Stimulated activated CD8-positive, alpha-beta memory T cell treated with anti-CD3 and anti-CD28 coated beads, Interleukin-2, amount 100 ng/mL, for 1 hour (primary cell): ENCODE data around the gene QKI.

Experiments
- DNase-seq, 2 donors: peaks; one replicate each; pipeline ENCODE4 v3.0.0-alpha.2; 2020; ENCODE audit warnings: low read depth in 2 of 2

Gene QKI

DNA sequence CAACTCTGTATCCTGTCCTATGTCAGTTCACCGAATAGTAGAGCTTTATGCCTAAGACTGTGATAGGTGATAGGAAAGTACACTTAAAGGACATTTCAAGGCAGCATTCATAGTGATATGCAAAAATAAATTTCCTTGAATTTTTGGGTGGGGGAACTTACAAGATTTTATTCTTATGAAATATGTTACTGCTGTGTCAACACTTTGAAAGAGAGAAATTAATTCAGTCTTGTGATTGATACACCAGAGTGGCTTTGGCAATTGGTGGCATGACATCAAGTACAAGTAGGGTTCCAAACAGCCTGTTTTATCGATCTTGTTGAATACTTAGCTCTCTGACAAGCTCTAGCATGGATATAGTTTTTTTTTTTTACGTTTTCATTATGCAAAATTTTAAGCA is 72.3 kb downstream of the QKI start:
- DNase-seq, result no peak

DNA sequence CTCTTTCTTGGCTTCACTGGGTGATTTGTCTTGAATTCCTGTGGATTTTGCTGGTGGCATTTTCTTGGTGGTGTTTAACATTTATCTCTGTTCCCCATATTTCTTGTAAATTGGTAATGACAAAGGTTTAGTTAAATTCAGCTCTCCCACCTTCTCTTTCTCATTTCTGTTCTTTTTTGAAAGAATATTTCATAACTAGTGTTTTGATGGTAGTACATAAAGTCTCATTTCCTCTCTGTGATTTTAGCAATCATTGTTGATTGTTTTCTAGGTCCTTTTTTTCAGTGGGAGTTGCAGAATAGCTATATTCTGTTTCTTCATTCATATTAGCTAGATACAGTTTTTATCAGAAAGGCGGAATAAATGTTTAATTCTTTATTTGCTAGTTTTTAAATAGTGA is 73.1 kb downstream of the QKI start:
- DNase-seq, result no peak

DNA sequence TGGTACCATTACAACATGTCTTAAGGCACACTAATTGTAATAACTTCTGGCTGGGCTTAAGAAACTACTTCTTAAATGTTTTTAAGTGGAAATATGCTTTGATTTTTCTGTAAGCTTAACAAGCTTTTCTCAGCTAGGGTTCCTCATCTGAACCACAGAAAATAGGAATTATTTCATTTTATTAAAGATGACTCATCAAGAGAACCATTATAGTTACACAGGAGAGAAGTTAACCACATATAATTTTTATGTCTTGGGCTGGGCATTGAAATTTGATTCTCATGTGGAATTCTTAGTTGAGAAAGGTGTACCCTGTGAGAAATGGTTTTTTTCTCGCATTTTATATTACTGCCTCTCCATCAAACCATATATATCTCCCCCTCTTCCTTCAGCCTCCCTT is 75.1 kb downstream of the QKI start:
- DNase-seq, result no peak

DNA sequence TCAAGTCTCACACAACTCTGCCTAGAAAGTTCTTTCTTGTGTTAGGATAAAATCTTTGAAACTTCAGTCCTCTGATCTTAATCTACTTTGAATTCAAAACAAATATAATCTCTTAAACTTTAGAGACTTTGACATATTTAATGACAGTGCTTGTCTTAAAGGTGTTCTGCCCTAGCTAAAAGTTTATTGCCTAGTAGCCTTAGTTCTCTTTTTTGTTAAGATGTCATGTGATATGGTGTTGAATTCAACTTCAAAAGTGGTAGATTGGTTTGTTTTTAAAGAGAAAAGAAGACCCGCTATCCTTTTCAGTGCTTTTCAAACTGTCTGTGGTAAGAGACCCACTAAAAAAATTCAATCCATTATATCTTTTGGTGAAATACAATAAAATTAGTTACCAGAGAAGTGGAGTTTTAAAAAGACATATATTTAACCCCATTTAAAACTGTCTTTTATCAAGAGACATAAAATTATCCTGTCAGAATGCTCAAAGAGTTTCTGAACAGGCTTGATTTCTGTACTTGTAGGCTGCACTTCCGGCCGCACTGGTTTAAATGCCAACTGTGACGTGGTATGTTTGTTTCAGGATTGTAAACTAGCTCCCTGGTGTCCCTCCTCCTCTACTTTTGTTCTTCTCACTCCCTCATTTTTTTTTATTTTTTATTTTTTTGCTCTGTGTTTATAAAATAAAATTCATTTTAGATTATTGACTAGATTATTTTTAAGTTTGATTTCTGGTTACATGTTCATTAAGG is 76.5 kb downstream of the QKI start:
- no peak for DNase-seq

DNA sequence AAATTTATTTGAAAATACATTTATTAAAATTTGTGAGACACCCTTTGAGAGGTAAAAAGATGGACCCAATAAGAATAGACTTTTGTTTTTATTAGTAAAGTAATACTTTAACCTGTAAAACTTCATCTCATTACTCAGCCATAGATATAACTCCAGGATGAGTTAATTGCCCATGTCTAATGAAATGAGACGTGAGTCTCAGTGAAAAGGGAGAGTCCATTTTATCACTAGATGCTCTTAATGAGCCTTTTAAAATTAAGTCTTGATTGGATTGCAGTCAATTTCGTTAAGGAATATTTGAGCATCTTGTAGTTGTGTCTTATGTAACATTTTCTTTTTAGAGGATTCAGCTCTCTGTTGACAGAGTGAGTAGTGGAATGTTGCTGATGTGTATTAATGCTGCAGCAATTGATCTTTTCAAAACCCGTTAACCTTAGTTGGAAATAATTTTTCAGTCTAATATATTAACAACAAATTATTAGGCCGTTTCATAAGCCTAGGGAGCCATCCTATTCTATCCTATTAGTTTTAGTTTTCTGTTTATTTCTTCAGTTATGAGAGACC is 77.3 kb downstream of the QKI start:
- DNase-seq, result no peak

DNA sequence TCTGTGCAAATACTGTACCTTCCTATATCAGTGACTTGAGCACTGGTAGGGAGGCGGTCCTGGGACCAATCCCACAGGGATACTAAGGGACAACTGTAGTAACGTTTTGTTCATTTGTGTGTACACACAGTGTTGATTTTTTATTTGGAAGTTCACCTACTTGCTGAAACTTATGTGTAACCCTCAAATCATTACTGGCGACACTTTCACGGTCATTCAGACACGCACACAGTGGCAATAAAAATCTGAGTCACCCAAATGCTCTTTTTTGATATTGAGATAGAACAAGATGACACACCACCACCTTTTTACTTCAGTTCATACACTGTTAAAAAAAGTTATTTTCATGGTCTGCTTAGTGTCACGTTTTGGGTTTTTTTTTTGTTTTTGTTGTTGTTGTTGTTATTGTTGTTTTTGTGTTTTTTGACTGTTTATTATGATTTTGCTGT is 79.8 kb downstream of the QKI start:
- no peak for DNase-seq

DNA sequence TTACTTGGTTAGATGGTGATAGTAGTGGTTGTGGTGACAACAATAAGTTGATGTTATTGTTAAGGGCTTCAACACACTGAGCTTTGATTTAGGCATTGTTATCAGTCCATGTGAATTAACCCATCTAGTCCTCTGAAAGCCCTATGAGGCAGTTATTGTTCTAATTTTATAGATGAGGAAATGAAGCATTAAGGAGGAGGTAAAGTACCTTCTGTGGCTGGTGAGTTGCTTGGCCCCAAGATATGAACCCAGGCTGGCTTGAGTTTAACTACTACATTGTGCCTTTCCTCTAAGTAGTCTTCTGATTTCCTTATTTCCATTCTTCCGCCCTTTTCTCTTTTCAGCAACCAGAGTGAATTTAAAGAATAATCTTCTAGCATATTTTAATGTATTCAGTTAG is 81.7 kb downstream of the QKI start:
- no peak for DNase-seq

DNA sequence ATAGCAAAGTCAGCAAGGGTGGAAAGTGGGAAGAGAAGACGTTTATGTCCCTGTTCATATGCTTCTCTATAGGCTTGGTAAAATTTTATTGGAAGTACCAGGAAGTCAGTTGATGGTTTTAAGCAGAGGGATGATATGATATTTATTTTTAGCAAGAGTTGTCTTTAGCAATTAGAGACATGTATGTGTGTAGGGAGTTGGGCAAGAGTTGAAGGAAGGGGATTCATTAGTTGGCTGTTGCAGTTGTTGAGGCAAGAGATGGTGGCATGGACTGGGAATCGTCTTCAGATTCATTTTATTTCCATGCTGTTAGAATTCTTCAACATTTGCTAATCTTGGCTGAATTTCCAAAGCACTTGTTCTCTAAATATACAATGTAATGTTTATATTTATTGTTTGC is 85.6 kb downstream of the QKI start:
- no peak for DNase-seq

DNA sequence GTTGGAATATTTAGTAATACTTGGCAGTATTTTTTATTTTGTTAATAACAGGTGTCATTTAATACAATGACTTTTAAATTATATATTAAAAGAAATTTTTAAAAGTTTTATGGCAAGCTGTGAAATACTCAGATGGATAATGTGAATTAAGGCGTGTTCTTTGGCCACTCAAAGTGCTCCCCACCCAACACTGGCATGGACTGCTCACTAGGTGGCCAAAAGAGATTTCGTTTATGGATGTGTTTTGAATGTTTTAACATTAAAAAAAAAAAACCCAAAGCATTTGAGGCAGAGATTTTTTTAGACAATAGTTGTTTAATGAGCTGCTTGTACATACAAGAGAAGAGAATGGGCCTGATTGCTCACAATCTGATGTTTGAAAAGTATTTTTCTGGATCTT is 86.5 kb downstream of the QKI start:
- no peak for DNase-seq

DNA sequence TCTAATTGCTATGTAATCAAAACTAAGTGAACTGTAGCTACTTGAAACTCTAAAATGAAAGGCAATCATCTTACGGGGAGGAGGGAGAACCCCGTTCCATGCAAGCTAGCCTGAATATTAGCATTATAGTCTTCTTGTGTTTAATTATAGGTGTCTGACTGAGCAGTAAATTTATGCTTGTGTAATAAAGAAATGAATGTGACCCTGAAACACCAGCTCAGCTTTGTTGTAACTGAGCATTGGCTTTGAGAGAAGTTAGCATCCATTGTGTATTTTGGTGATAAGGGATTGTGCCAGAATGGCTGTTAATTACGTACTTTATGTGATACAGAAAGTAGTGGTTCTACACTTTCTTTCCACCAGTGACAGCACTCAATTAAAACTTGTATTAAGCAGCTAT is 86.9 kb downstream of the QKI start:
- no peak for DNase-seq

DNA sequence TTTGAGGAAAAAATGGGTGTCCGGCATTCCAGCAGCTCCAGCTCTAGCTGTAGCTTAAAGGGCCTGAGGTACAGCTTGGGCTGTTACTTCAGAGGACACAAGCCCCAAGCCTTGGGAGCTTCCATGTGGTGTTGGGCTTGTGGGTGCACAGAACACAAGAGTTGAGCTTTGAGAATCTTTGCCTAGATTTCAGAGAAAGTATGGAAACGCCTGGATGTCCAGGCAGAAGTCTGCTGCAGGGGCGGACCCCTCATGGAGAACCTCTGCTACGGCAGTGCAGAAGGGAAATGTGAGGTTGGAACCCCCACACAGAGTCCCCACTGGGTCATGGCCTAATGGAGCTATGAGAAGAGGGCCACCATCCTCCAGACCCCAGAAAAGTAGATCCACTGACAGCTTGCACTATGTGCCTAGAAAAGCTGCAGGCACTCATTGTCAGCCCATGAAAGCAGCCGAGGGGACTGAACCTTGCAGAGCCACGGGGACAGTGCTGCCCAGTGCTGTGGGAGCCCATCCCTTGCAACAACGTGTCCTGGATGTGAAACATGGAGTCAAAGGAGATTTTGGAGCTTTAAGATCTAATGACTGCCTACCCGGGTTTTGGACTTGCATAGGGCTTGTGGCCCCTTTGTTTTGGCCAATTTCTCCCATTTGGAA is 90.6 kb downstream of the QKI start:
- DNase-seq, result no peak

DNA sequence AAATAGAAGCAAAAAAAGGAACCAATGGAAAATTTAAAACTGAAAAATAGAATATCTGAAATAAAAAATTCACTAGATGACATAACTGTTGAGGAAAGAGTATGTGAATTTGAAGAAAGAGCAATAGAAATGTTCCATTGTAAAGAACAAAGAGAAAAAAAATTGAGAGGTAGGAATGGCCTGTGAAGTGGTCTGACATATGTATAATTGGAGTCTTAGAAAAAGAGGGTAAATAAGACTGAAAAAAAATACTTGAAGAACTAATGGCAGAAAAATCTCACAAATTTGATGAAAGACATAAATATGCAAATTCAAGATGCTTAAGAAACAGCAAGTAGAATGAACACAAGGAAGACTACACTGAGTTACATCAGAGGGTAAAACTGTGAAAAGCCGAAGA is 93.4 kb downstream of the QKI start:
- no peak for DNase-seq

DNA sequence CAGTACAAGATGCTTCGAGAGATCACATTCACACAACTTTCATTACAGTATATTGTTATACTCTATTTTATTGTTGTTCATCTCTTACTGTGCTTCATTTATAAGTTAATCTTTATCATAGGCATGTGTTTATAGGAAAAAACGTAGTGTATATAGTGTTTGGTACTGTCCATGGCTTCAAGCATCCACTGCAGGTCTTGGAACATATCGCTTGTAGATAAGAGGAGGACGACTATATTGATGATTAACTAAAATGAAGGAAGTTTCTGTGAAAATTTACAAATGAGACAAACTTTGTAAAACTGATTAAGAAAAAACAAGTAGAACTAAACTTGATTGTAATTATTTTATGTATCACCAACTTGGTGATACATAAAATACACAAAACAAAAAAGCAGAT is 98.5 kb downstream of the QKI start:
- DNase-seq, result no peak

DNA sequence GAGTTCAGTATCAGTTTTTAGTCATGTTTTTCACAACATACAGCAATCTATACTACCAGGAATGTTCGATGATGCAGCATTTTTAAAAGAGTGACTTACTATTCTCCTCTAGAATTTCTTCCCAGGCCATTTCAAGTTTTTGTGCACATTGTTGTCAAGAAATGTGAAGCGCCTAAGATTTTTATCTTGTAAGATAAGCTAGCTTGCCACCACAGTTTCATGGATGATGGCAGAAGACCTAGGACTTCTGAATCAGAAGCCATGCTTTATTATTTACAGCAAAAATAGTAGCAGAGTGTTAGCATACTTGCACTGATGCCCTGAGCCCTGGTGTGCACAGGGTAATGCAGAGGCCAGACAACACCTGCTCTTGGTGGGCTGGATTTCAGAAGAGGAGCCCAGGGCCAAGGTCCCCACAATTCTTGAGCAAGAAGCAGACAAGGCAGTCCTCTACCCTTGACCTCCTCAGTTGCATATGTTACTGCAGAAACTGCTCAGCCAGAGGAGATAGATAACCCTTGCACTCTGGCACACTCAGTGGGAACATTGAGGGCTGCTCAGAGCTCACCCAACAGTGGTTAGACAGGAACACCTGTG is 99.2 kb downstream of the QKI start:
- no peak for DNase-seq

DNA sequence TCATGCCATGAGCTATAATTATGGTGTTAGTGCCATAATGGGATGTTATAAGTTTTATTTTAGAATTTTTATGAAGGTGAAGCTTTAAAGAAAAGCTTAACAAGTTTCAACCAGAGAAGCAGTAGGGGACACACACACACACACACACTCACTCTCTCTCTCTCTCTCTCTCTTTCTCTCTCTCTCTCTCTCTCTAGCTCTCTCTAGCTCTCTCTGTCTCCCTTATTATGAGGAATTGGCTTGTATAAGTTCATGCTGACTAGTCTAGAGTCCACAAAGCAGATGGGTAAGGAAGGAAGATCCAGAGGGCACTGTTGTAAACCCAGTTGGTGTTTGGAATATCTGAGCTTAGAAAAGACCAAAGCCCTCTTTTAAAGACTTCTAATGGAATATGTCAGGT is 102.4 kb downstream of the QKI start:
- no peak for DNase-seq

DNA sequence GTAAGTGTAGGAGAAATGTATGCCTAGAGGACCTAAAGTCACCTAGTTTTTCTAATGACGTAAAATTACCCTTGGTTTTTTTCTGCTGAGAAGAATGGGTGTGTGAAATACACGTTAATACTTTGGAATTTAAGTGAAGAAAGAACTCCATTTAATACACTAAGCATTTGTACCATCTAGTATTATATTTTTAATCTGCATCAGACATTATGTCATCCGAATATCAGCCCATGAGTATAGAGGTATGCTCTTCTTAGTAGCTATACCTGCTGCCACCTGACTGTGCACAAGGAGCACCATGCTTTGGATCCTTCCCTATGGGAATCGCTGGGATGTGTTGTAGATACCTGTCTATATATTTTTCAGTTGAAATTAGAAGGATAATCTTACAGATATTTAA is 106.4 kb downstream of the QKI start:
- DNase-seq, result no peak

DNA sequence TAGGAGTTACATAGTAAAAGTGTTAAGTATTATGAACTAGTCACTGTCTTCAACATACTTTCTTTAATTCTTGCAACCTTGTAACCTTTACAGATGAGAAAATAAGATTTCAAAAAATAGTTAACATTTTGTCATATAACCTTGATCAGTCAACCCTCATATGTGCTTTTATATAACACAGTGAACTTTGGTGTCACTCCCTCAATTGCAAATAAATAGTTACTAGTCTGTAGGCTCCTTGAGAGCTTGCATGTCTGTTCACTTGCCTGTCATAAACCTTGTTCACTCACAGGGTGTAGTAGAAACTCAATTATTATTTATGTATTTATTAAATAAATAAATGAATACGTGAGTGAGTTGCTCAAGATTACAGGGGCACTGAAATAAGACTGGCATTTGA is 107.5 kb downstream of the QKI start:
- DNase-seq, result no peak

DNA sequence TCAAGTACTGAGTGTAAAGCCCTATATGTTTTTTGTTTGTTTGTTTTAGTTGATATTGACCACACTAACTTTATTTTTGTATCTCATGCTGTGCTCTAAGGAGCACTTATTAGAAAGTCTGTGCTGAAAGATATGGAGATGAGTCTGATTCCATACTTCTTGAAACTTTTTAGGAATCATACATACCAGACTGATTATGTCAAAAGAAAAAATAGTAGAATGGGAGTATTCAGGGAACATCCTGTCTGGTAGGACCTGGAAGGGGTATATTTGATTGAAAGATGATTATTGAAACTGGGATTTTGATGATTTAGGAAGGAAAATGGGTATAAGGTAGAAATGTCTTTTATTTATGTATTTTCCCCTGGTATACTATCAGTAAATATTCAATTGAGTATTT is 111.4 kb downstream of the QKI start:
- no peak for DNase-seq

DNA sequence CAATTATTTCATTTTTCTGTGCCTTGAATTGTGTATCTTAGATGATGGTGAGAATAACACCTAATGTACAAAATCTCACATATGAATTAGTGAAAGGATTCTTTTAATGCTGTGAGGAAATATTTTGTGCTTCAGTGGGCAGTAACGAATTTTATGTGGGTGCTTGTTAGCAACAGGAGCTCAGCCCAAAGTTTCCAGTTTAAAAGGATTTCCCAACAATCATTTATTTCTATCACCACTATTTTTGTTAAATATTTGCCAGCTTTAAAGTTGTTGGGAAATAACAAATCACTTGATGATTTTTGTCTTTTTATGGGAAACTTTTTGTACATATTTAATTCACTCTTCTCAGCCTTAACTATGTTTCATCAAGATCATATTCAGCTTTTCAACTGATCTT is 111.8 kb downstream of the QKI start:
- no peak for DNase-seq

DNA sequence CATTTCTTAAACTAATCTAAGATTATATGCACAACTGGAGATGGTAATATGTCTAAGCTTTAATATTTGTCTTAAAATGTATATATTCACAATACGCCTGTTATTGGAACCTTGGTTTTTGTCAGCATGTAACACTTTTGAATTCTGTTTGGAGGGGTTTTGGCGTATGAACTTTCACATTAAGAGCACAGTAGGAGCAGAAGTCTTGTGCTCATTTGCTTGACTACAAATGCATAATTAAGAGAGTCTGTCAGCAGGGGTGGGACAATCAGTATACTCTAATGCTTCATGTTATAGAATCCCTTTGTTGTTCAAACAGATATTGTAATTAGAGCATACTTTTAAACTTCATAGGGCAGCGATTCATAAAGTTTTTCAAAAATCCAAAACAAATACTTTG is 112.8 kb downstream of the QKI start:
- no peak for DNase-seq

DNA sequence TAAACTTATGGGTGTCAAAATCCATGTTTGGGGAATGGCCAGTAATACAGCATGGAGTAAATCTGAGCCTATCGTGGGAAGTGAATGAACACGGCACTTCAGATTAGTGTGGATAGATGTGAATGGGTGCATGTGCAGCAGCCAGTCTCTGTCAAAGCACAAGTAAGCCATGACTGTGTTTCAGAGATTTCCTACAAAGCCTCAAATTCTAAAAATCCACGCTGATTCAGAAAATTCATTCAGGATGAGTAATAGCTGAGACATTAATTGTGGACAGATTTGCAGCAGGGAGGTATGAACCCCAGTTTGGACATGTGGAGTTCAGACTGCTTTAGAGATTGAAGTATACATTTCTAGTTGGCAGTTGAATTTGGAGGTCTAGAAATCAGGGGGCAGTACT is 115.1 kb downstream of the QKI start:
- no peak for DNase-seq

DNA sequence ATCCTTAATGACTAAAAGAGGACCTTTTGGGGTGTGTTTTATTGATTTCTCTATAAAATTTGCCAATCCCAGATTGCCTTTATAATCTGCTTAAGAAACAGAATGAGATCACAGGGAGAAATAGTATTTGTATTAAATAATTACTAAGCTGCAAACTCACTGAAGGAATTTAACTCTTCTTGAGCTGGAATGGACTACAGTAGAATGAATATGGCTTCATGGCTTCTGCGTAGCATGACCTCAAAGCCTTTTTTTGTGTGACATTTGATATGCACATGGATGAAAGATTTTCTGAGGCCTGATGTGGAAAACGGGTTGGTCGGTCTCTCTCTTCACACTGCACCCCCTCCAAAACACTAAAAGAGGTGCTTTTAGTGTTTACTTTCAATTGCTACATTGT is 115.9 kb downstream of the QKI start:
- no peak for DNase-seq

DNA sequence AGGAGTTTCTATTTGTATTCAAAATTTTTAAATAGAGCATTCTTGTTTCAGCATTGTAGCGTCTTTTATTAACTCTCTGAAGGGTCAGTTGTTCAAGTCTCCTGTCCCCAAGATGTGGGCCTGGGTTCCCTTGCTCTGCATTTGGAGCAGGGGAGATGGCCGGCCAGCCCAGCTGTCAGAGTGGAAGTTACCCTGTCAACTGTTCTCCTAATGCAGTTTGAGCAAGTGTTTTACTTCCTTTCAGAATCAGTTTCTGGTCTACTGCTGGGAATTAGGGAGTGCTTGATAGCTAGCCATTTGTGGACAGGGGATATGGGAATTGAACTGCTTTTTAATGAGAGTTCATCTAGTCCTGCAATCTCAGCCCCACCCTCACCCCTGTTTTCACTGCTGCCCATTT is 116.6 kb downstream of the QKI start:
- DNase-seq, result no peak
